Thyroid gland (tissue), 4 donors: ENCODE results near the gene PPIL6.

Experiments used
- CTCF ChIP-seq, 6 experiments: fragments of 200-600 bp in 3 of 6; fragments of 450-650 bp in 3 of 6; sonication (generic) in 3 of 6; IDR thresholded peaks; one replicate each; pipeline ENCODE4 v1.5.1; 2016 to 2019; ENCODE audit warnings: antibody characterized with exemption in 6 of 6, mild to moderate bottlenecking in 2 of 6, inconsistent platforms in 1 of 6, moderate library complexity in 1 of 6
- POLR2A ChIP-seq, 2 donors: fragments of 450-650 bp; IDR thresholded peaks; one replicate each; pipeline ENCODE4 v1.6.1; 2017; ENCODE audit warnings: antibody characterized with exemption in 2 of 2, mild to moderate bottlenecking in 2 of 2, moderate library complexity in 1 of 2

- TF ChIP-seq CTCF (IDR thresholded peaks at IDR 0.05): no peak
- no peak for TF ChIP-seq POLR2A (IDR thresholded peaks at IDR 0.05)
Observed at GRCh38 chr6:109475625-109476024, 35.2 kb upstream of the PPIL6 start.
